Activated CD8-positive, alpha-beta memory T cell treated with anti-CD3 and anti-CD28 coated beads for 36 hours (primary cell): ENCODE measurements around the gene CD6. TPM values are rescaled to one million over a fixed set of nuclear protein-coding genes. Genes with fewer than 3 reads are reported as not detected.

Experiments
- CTCF ChIA-PET: fragments of 350-600 bp; sonication (Branson Sonifier 250); formaldehyde crosslinking; loops from one replicate; lab custom pipeline; 2021; ENCODE audit warnings: antibody characterized with exemption; lab: Charles Lee
- POLR2A ChIA-PET: fragments of 350-600 bp; sonication (Branson Sonifier 250); formaldehyde crosslinking; loops from one replicate; lab custom pipeline; 2021; ENCODE audit warnings: antibody characterized with exemption; lab: Charles Lee
- total RNA-seq, 2 experiments: library from RNA; stranded (reverse); gene quantifications; one replicate each; pipeline ENCODE4 v1.2.3, GENCODE V29; 2021

CD6 gene
- total RNA-seq, 2 experiments from 2014 or later, result 209 to 212 TPM

DNA sequence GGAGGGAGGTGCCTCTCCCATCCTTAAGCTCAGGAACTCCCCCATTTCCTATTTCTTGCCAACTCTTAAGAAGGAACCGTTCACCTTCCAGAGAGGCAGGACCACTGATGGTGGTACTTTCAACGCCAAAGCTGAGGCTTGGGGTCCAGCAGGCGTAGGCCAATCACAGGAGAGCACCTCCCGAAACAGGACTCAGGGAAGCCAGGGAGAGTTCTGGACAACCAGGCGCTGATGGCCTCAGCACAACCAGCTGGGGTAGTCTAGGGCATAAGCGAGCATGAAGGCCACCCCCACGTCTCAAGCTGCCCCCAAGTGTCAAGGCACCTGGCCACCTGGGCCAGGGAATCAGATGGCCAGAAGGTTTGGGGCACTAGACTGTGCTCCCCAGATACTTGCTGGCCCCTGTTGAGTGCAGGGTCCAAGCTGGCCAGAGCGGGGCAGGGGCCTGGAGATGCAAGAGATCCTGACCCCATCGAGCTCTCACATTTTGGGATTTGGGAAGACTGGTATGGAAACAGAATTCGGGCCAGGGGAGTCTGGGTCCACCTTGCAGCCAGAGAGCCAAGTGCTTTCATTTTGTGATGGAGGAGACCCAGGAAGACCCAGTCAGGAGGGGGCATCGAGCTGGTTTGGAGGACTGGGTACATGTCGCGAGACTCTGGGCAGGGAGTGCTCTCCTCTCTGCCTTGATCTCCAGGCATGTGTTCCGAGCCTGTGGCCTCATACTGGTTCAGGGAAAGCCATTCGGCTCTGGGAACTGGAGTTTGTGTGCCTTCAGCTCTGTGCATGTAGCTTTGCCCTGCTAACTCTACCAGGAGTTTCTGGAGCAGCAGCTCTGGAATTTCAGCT, 926 bp downstream of the CD6 start:
- POLR2A ChIA-PET, result interaction anchor here (0.7 to 1.8 kb wide), 3 partner anchors 22 to 141 kb away, joined by 3 to 15 read pairs (median 3); no protein-coding TSS in a partner anchor
- CTCF ChIA-PET, result interaction anchor here (0.8 to 4.9 kb wide), 8 partner anchors 10 to 215 kb away, joined by 3 to 30 read pairs (median 6); no protein-coding TSS in a partner anchor

- CTCF ChIA-PET, result interaction anchor here (0.8 to 1.3 kb wide), 5 partner anchors 103 to 155 kb away, joined by 3 read pairs; no protein-coding TSS in a partner anchor
- POLR2A ChIA-PET, result interaction anchor here (0.6 to 1.4 kb wide), 5 partner anchors 81 to 475 kb away, joined by 3 to 6 read pairs (median 3); partner anchors contain the start of genes CPSF7 and SDHAF2
Observed at GRCh38 chr11:60973699-60974098, 2.2 kb downstream of the CD6 start.

DNA sequence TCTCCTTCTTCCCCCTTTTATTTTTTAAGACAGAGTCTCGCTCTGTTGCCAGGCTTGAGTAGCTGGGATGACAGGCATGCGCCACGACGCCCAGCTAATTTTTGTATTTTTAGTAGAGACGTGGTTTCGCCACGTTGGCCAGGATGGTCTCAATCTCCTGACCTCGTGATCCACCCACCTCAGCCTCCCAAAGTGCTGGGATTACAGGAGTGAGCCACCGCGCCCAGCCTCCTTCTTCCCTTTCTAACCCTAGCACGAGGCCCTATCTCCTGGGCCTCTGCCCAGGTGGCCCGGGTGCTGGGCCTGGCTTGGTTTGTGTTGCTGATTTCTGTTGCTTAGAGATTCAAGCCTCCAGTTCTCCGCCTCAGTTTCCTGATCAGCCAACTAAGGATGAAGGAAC, 2.8 kb downstream of the CD6 start:
- CTCF ChIA-PET, result interaction anchor here (0.8 to 1.3 kb wide), 5 partner anchors 103 to 155 kb away, joined by 3 read pairs; no protein-coding TSS in a partner anchor
- POLR2A ChIA-PET, result interaction anchor here (0.6 to 1.4 kb wide), 5 partner anchors 80 to 476 kb away, joined by 3 to 6 read pairs (median 3); partner anchors contain the start of genes CPSF7 and SDHAF2

DNA sequence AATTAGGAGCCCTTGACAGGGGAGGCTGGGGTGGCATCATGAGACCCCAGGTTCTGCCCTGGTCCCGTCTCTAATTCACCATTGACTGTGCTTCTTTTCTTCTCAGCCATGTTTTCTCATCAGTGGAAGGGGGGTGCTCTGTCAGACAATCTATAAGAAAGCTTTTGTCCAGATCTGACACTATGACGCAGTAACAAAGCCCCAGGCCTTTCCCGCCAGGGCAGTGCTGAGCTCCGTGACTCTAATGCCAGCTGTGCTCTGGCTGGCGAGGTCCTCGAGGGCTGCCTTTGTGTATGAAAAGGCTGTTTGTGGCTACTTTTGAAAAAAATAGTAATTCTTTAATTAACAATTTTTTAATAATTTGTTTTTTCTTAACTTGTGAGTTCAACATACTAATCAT, 3.2 kb downstream of the CD6 start:
- POLR2A ChIA-PET, result interaction anchor here (0.7 to 1.4 kb wide), 3 partner anchors 8 to 418 kb away, joined by 3 to 5 read pairs (median 4); no protein-coding TSS in a partner anchor

GRCh38 chr11:60977224-60977623, 5.7 kb downstream of the CD6 start:
- CTCF ChIA-PET, result interaction anchor here (0.7 to 1.3 kb wide), 2 partner anchors 18 to 152 kb away, joined by 3 to 4 read pairs; no protein-coding TSS in a partner anchor
- POLR2A ChIA-PET, result interaction anchor here (0.6 to 1.6 kb wide), 4 partner anchors 9 to 21 kb away, joined by 3 to 13 read pairs (median 4); no protein-coding TSS in a partner anchor

More for the DNA sequence above, 3.2 kb downstream of the CD6 start:
- CTCF ChIA-PET, result interaction anchor here (0.9 to 1.3 kb wide), 4 partner anchors 20 to 154 kb away, joined by 3 to 5 read pairs (median 3); no protein-coding TSS in a partner anchor

DNA sequence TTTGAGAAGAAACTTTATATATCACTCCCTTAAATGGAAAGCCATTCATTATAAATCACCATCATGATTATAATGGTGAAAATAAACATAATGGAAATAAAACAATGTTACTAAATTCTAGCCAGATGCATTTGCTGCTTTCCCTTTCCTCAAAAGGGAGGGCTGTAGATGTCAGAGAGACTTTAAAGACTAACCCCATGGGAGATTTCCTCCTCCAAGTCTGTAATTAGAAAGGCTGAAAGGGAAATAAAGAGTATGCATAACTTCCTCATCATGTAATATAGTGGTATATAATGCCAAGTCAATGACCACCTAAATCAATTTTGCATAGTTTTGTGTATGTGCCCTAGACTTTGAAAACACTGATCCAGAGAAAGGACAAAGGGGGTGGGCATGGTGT, 6.4 kb downstream of the CD6 start:
- ChIA-PET POLR2A (interaction anchor here (0.7 to 1.6 kb wide), 4 partner anchors 8 to 136 kb away, joined by 3 to 13 read pairs (median 4); no protein-coding TSS in a partner anchor), CTCF (no interaction called here)

DNA sequence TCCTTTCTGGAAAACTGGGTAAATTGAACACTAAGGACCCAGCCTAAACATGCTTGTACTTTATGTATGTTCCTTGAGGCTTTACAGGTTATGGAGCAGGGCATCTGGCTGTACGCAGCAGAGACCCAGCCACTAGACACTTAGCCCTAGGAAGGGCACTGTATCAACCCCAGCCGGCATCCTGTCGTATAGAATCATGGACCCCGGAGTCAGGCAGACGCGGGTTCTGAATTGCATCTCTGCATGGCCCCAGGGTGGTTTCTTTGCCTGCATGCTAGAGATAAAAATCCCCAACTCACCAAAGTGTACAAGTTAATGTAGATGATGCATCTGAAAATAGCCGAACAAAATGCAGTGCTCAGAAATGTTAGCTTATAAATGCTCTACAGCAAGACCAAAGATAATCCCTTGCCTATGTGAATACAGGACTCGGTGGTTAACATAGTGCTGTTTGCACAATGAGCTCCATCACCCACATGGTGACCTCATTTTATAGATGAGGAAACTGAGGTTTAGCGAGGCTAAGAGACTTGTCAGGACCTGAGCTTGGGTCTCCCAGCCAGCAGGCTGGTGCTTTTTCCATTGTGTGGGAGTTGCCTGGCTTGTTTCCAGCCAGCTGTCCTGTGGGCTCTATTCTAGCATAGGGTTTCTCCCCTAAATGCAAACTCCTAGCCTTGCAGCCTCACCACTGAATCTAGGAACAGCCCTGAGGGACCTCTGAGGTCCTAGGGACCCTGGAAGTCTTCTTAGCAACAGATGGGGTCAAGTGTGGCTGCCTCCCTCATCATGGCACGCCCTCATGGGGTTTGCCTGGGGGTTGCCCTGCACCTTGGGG, 7.3 kb downstream of the CD6 start:
- ChIA-PET CTCF (interaction anchor here (0.9 to 2.0 kb wide), 8 partner anchors 8 to 151 kb away, joined by 3 to 12 read pairs (median 4); partner anchors contain the start of gene CD6), POLR2A (interaction anchor here (0.7 to 1.5 kb wide), 6 partner anchors 9 to 136 kb away, joined by 3 to 11 read pairs (median 4); no protein-coding TSS in a partner anchor)

DNA sequence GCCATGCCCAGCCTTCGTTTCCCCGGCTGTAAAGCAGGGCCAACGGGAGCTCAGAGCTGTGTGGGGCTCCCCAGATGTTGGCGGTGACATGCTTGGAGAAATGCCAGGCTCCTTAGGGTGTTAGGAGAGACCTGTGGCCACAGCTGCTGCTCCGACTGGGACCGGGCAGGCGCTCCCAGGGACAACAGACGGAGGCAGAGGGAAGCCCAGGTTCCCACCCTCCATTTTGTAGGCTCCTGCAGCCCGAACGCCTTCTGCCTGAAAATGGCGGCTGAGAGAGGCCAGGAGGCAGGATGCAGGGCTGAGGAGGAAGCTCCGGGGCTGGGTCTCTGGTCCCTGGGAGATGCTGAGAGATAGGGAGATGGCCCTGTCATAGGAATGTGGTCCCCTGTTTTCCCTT, 10.0 kb downstream of the CD6 start:
- ChIA-PET CTCF (interaction anchor here (1.2 kb wide), 2 partner anchors 10 to 42 kb away, joined by 3 to 4 read pairs; partner anchors contain the start of gene CD6), POLR2A (no interaction called here)

DNA sequence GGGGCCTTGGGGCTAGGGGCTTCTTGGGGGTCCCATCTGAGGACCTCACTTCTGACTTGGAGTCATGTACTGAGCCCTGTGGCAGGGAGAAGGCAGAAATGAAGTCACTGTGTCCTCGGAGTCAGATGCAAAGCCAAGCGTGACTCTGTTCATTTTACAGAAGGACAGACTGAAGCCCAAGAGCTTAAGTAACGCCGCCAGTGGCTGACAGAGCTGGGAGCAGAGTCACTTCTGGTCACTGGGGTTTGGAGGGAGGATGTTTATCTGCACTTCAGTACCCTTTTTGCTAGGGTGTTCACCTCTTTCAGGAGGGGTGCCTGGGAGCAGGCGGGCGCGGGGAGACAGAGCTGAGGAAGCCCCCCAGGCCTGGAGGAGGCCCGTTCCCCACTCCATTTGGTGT, 10.7 kb downstream of the CD6 start:
- POLR2A ChIA-PET, result interaction anchor here (0.6 to 1.4 kb wide), 4 partner anchors 11 to 61 kb away, joined by 3 to 5 read pairs (median 4); no protein-coding TSS in a partner anchor

DNA sequence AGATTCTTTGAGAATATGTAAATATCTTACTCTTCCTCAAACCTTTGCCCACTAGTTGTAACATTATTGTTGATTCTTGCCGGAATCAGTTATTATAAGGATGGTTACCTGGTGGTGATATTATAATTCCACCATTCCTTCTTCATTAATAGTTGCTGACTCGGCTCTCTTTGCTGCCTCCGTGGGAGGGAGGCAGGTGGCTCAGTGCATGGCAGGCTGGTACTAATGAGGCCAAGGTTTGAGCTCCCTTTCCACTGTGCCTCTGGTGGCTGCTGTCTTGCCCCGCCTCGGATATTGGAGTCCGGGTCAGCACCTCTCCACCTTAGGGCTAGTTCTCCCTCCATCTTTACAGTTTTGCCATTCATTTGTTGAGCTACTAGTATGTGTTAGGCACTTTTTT, 12.7 kb downstream of the CD6 start:
- ChIA-PET POLR2A (interaction anchor here (0.9 to 2.7 kb wide), 3 partner anchors 8 to 78 kb away, joined by 3 to 21 read pairs (median 5); no protein-coding TSS in a partner anchor), CTCF (interaction anchor here (1.0 kb wide), 1 partner anchor 118 kb away, joined by 4 read pairs; the partner anchor contains the start of gene CD5)

More for the DNA sequence above, 10.7 kb downstream of the CD6 start:
- CTCF ChIA-PET, result interaction anchor here (1.2 to 1.5 kb wide), 3 partner anchors 10 to 41 kb away, joined by 3 to 4 read pairs (median 3); partner anchors contain the start of gene CD6

DNA sequence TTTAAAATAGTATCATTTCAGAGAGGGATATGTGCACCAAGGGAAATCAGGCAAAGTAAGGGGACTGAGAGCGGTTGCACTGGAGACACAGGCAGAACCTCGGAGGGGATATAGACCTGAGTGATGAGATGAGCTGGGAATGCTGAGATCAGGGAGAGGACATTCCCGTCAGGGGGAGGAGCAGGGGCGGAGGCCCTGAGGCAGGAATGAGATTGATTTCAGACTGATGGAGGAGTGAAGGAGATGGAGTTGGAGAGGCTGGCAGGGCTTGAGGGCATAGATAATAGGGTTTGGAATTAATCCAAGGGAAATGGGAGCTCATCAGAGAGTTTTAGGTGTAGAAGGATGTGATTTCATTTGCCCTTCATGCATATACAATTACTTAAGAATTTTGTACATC, 13.2 kb downstream of the CD6 start:
- ChIA-PET CTCF (interaction anchor here (0.8 to 4.4 kb wide), 3 partner anchors 14 to 117 kb away, joined by 3 to 25 read pairs (median 4); partner anchors contain the start of genes CD5 and CD6), POLR2A (interaction anchor here (0.9 to 2.7 kb wide), 4 partner anchors 8 to 78 kb away, joined by 3 to 21 read pairs (median 4); no protein-coding TSS in a partner anchor)

- ChIA-PET POLR2A (interaction anchor here (0.6 to 2.7 kb wide), 9 partner anchors 8 to 1897 kb away, joined by 3 to 21 read pairs (median 4); no protein-coding TSS in a partner anchor), CTCF (interaction anchor here (0.8 to 4.4 kb wide), 4 partner anchors 15 to 107 kb away, joined by 3 to 25 read pairs (median 4); partner anchors contain the start of gene CD6)
Observed at GRCh38 chr11:60985501-60985900, 14.0 kb downstream of the CD6 start.

GRCh38 chr11:60985991-60986915, 14.8 kb downstream of the CD6 start:
- CTCF ChIA-PET, result interaction anchor here (0.8 to 4.4 kb wide), 8 partner anchors 7 to 143 kb away, joined by 3 to 25 read pairs (median 4); partner anchors contain the start of gene CD6
- POLR2A ChIA-PET, result interaction anchor here (0.6 to 2.9 kb wide), 13 partner anchors 8 to 125 kb away, joined by 3 to 21 read pairs (median 6); no protein-coding TSS in a partner anchor

GRCh38 chr11:60987577-60988277, 16.2 kb downstream of the CD6 start:
- ChIA-PET CTCF (interaction anchor here (0.7 to 4.4 kb wide), 4 partner anchors 9 to 124 kb away, joined by 3 to 25 read pairs (median 8); partner anchors contain the start of gene CD6), POLR2A (interaction anchor here (0.6 to 2.9 kb wide), 8 partner anchors 9 to 124 kb away, joined by 3 to 13 read pairs (median 4); no protein-coding TSS in a partner anchor)

- POLR2A ChIA-PET, result interaction anchor here (0.6 to 2.9 kb wide), 5 partner anchors 10 to 124 kb away, joined by 3 to 13 read pairs (median 5); no protein-coding TSS in a partner anchor
- CTCF ChIA-PET, result interaction anchor here (1.1 to 4.4 kb wide), 3 partner anchors 10 to 123 kb away, joined by 3 to 25 read pairs (median 12); partner anchors contain the start of gene CD6
Observed at GRCh38 chr11:60988658-60989057, 17.2 kb downstream of the CD6 start.
